ENCODE results near the gene PAX8. TPM values are rescaled to one million over a fixed set of nuclear protein-coding genes. Genes with fewer than 3 reads are reported as not detected.

Gene PAX8
- total and polyA plus RNA-seq, 2 donors from 2014 or later = 199 to 607 TPM

- peak; percentile 25 for TF ChIP-seq CTCF (IDR thresholded peaks at IDR 0.05; ENCODE audit: borderline replicate concordance, extremely low read depth, insufficient read depth)
- peaks cover 4 to 37% (median 35%) of the 10 kb centered on the region in 3 donors for H3K4me1 ChIP-seq (ENCODE audit: control insufficient read depth in 2 of 3, insufficient read depth in 2 of 3, low read depth in 1 of 3, low read length in 3 of 3)
- H3K27ac ChIP-seq (ENCODE audit: low read depth in 2 of 2, low read length in 2 of 2) = peak overlapping the region; percentile 89 to 90
- DNase-seq (peak; percentile 91 to 95 (median 93)), FAIRE-seq (peak; percentile 57)
- peak overlapping the region in 1 of 3 donors; percentile 18 for H3K4me3 ChIP-seq (ENCODE audit: low read length in 3 of 3)
- intact Hi-C loops (cut with DNase I) = no loop called here
- H3K36me3 ChIP-seq (ENCODE audit: control insufficient read depth in 2 of 3, insufficient read depth in 3 of 3, low read length in 3 of 3) = no peaks in the 10 kb centered on the region
- peak overlapping the region in 1 of 3 donors; percentile 17 for H3K9ac ChIP-seq (ENCODE audit: low read length in 3 of 3)
- no peaks in the 10 kb centered on the region for H3K9me3 ChIP-seq (ENCODE audit: control insufficient read depth in 2 of 3, insufficient read depth in 1 of 3, low read length in 3 of 3)
- H3K27me3 ChIP-seq (ENCODE audit: control insufficient read depth, insufficient read depth, low read length) = peaks cover 2% of the 10 kb centered on the region
Observed at GRCh38 chr2:113282747-113283533, 4.2 kb upstream of the PAX8 start.

- H3K27ac ChIP-seq (ENCODE audit: low read depth in 2 of 2, low read length in 2 of 2) = peak overlapping the region; percentile 89 to 90
- no peak overlapping the region for H3K9ac ChIP-seq (ENCODE audit: low read length in 3 of 3)
Observed at GRCh38 chr2:113281910-113282746, 3.4 kb upstream of the PAX8 start.

DNA sequence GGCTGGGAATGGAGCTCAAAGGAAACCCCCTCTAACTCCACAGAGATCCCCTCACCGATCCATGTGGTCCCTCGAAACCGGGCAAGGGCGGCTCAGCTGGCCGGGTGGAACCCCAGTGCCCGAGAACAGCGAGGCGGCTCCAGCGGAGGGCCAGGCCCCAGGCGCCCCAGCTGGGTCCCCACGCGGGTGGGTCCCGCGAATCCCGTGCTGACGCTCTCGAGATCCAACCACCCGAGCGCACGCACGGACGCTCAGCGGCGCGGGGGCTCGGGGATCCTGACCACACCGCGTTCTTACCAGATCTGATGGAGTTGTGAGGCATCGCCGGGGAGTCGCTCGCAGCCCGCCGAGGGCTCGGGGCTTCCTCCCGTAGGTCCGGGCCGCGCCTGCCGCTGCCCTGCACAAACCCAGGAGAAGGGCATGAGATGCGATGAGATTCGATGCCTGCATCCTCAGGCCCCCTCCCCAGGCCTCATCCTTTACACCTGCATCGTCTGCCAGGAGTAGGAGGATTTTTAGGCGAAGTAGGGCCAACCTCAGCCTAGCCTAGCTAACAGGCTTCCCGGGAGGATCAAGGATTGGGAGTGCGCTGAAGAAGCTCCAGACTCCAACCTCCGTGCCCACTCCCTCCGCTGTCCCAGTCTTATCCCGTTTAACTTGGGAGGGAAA, 514 bp downstream of the PAX8 start:
- Histone ChIP-seq H3K4me1 (ENCODE audit: control insufficient read depth in 2 of 3, insufficient read depth in 2 of 3, low read depth in 1 of 3, low read length in 3 of 3) (peaks cover 6 to 30% (median 24%) of the 10 kb centered on the region in 3 donors), H3K27me3 (ENCODE audit: control insufficient read depth, insufficient read depth, low read length) (peaks cover 26% of the 10 kb centered on the region), H3K36me3 (ENCODE audit: control insufficient read depth in 2 of 3, insufficient read depth in 3 of 3, low read length in 3 of 3) (peaks cover 0 to 6% (median 0%) of the 10 kb centered on the region in 3 donors), H3K9me3 (ENCODE audit: control insufficient read depth in 2 of 3, insufficient read depth in 1 of 3, low read length in 3 of 3) (no peaks in the 10 kb centered on the region), H3K4me3 (ENCODE audit: low read length in 3 of 3) (peak overlapping the region; percentile 78 to 96 (median 90)), H3K27ac (ENCODE audit: low read depth in 2 of 2, low read length in 2 of 2) (peak overlapping the region; percentile 96 to 98), H3K9ac (ENCODE audit: low read length in 3 of 3) (peak overlapping the region; percentile 77 to 98 (median 98))
- intact Hi-C loops (cut with DNase I) = no loop called here
- DNase-seq (peak in 2 of 5 donors; percentile 18 to 56), FAIRE-seq (no peak)
- TF ChIP-seq CTCF (IDR thresholded peaks at IDR 0.05; ENCODE audit: borderline replicate concordance, extremely low read depth, insufficient read depth) = no peak

More at GRCh38 chr2:113281910-113282746, 3.4 kb upstream of the PAX8 start:
- peaks cover 2% of the 10 kb centered on the region for H3K27me3 ChIP-seq (ENCODE audit: control insufficient read depth, insufficient read depth, low read length)
- DNase-seq = peak in 2 of 5 donors; percentile 39 to 49
- peak overlapping the region in 1 of 3 donors; percentile 18 for H3K4me3 ChIP-seq (ENCODE audit: low read length in 3 of 3)
- intact Hi-C loops (cut with DNase I) = no loop called here
- H3K4me1 ChIP-seq (ENCODE audit: control insufficient read depth in 2 of 3, insufficient read depth in 2 of 3, low read depth in 1 of 3, low read length in 3 of 3) = peaks cover 4 to 37% (median 35%) of the 10 kb centered on the region in 3 donors
- no peaks in the 10 kb centered on the region for H3K9me3 ChIP-seq (ENCODE audit: control insufficient read depth in 2 of 3, insufficient read depth in 1 of 3, low read length in 3 of 3)
- TF ChIP-seq CTCF (IDR thresholded peaks at IDR 0.05; ENCODE audit: borderline replicate concordance, extremely low read depth, insufficient read depth) = no peak
- no peak for FAIRE-seq
- no peaks in the 10 kb centered on the region for H3K36me3 ChIP-seq (ENCODE audit: control insufficient read depth in 2 of 3, insufficient read depth in 3 of 3, low read length in 3 of 3)

Measured in kidney (tissue), 14 donors.